Neural progenitor cell (in vitro differentiated cells): ENCODE data around the gene PCDH8.

Experiments
- CTCF ChIP-seq: fragments of 200-600 bp; sonication (generic); IDR thresholded peaks from 2 replicates; pipeline ENCODE4 v1.5.1; 2017; ENCODE audit warnings: antibody characterized with exemption, mild to moderate bottlenecking
- EZH2phosphoT487 ChIP-seq: fragments of 200-600 bp; sonication (generic); IDR thresholded peaks from 2 replicates; pipeline ENCODE4 v1.6.1; 2017; ENCODE audit warnings: antibody characterized with exemption

DNA sequence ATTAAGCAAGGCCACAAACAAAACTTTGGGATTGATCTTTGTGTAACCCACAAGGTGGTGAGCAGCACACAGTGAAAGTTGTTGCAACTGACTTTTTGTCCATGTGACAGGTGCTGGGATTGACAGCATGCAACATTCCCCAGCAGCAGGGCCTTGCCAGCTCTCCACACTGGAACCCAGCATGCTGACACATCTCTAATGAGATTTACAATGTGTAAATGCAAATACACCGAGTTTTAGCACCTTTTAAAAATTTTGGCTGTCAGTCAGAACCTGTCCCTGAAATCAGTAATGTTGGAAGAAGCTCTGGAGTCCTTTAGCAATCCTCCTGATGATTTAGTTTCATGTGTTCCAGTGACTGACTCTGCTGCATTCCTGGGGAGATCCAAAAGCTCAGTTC, 16.5 kb upstream of the PCDH8 start:
- TF ChIP-seq CTCF = no peak
- TF ChIP-seq EZH2phosphoT487 = no peak
